GM23248 (cell line): Measurements from ENCODE around the gene PRPSAP2. TPM values are rescaled to one million over a fixed set of nuclear protein-coding genes. Genes with fewer than 3 reads are reported as not detected.
A peak's percentile ranks its signal among the peaks of the same experiment; 100 is the strongest.
"Not testable (repeated sequence)": the region's sequence is repeated elsewhere in the genome, so short reads cannot be mapped to it uniquely, and the experiment has no call there.

Experiments
- DNase-seq: peaks from one replicate; pipeline ENCODE4 v3.0.0-alpha.2; 2015
- H2AFZ ChIP-seq: fragments of 200-600 bp; sonication (generic); 2 replicates; pipeline ENCODE4 v1.6.1; 2016; ENCODE audit warnings: antibody characterized with exemption
- H3F3A ChIP-seq: fragments of 200-600 bp; sonication (generic); 2 replicates; pipeline ENCODE4 v1.6.1; 2016; ENCODE audit warnings: mild to moderate bottlenecking, antibody characterized with exemption, mixed run types; ENCODE audit not compliant: insufficient read depth
- H3K27ac ChIP-seq: fragments of 200-600 bp; sonication (generic); 2 replicates; pipeline ENCODE4 v1.5.1; 2016; ENCODE audit warnings: mild to moderate bottlenecking
- H3K27me3 ChIP-seq: fragments of 200-600 bp; sonication (generic); replicated peaks from 2 replicates; pipeline ENCODE4 v1.6.1; 2016; ENCODE audit warnings: mild to moderate bottlenecking; ENCODE audit not compliant: insufficient read depth
- H3K36me3 ChIP-seq: fragments of 200-600 bp; sonication (generic); 2 replicates; pipeline ENCODE4 v1.6.1; 2016; ENCODE audit warnings: low read depth, mild to moderate bottlenecking
- H3K4me1 ChIP-seq: fragments of 200-600 bp; sonication (generic); 2 replicates; pipeline ENCODE4 v1.6.1; 2016; ENCODE audit warnings: mild to moderate bottlenecking; ENCODE audit not compliant: insufficient read depth
- H3K4me2 ChIP-seq: fragments of 200-600 bp; sonication (generic); one replicate; pipeline ENCODE4 v1.6.1; 2016; ENCODE audit warnings: mild to moderate bottlenecking; ENCODE audit not compliant: unreplicated experiment
- H3K4me3 ChIP-seq: fragments of 200-600 bp; sonication (generic); 2 replicates; pipeline ENCODE4 v1.5.1; 2016; ENCODE audit warnings: mild to moderate bottlenecking
- H3K79me2 ChIP-seq: fragments of 200-600 bp; sonication (generic); 2 replicates; pipeline ENCODE4 v1.6.1; 2016; ENCODE audit warnings: mild to moderate bottlenecking; ENCODE audit not compliant: insufficient read depth
- H3K9ac ChIP-seq: fragments of 200-600 bp; sonication (generic); 2 replicates; pipeline ENCODE4 v1.6.1; 2016; ENCODE audit warnings: mild to moderate bottlenecking
- H3K9me2 ChIP-seq: fragments of 200-600 bp; sonication (generic); 2 replicates; pipeline ENCODE4 v1.6.1; 2016; ENCODE audit warnings: mixed run types, mild to moderate bottlenecking, moderate library complexity; ENCODE audit not compliant: insufficient read depth
- H3K9me3 ChIP-seq: fragments of 200-600 bp; sonication (generic); one replicate; pipeline ENCODE4 v1.6.1; 2017; ENCODE audit warnings: low read depth
- H4K20me1 ChIP-seq: fragments of 200-600 bp; sonication (generic); 2 replicates; pipeline ENCODE4 v1.6.0; 2016; ENCODE audit not compliant: insufficient read depth
- EZH2 ChIP-seq: fragments of 200-600 bp; sonication (generic); IDR thresholded peaks from 2 replicates; pipeline ENCODE4 v1.6.1; 2018; ENCODE audit warnings: antibody characterized with exemption, mild to moderate bottlenecking; ENCODE audit not compliant: insufficient read depth, poor library complexity, severe bottlenecking
- EZH2phosphoT487 ChIP-seq: fragments of 200-600 bp; sonication (generic); IDR thresholded peaks from 2 replicates; pipeline ENCODE4 v1.6.1; 2018; ENCODE audit warnings: antibody characterized with exemption, moderate library complexity, mild to moderate bottlenecking, low read depth; ENCODE audit not compliant: insufficient read depth
- WGBS, 2 experiments: methylation state at CpG; one replicate each; pipeline ENCODE4 v1.1.6; 2015 to 2017; ENCODE audit warnings: low lambda C conversion rate in 2 of 2, low coverage in 1 of 2; ENCODE audit errors: missing lambda C conversion rate in 2 of 2; 5-methylcytosine and 5-hydroxymethylcytosine counted together
- in situ Hi-C: fragments of 300-500 bp; cut with MboI; formaldehyde crosslinking; loops from 2 replicates; pipeline ENCODE4 v1.15.0; 2020
- polyA plus RNA-seq: library from polyadenylated mRNA; unstranded; fragments of >200 nt; fragmentation: Nextera tagmentation; extraction: Ambion mirVana; gene quantifications from 2 replicates; pipeline ENCODE4 v1.2.1, GENCODE V29; 2016
- total RNA-seq: library from RNA; depleted of rRNA; stranded (reverse); fragments of >200 nt; shearing (Covaris generic); gene quantifications from 2 replicates; pipeline ENCODE4 v1.2.3, GENCODE V29; 2014

PRPSAP2 gene
- total and polyA plus RNA-seq, 2 experiments from 2014 or later, result 19.4 to 23.5 TPM

- peaks cover 21% of the 10 kb centered on the region for H3K4me1 ChIP-seq
- no peak overlapping the region for H2AFZ ChIP-seq
- no peak overlapping the region for H3K4me3 ChIP-seq
- no peaks in the 10 kb centered on the region for H3K36me3 ChIP-seq
- no peaks in the 10 kb centered on the region for H3K9me2 ChIP-seq
- no peaks in the 10 kb centered on the region; the same call in 1 of the 2 replicates for H4K20me1 ChIP-seq
- no peaks in the 10 kb centered on the region for H3K27me3 ChIP-seq
- WGBS, 2 experiments, result 26 to 30% methylated on average over 6 of the region's 6 CpGs
- H3K79me2 ChIP-seq, result no peaks in the 10 kb centered on the region
- peak; percentile 56 for DNase-seq
- no peak overlapping the region for H3K9ac ChIP-seq
- H3K9me3 ChIP-seq, result no peaks in the 10 kb centered on the region
- in situ Hi-C loops, result no loop called here
- TF ChIP-seq EZH2phosphoT487, result no peak
- no peak for TF ChIP-seq EZH2
- peak overlapping the region; percentile 37 for H3K4me2 ChIP-seq
- no peak overlapping the region for H3K27ac ChIP-seq
- peaks cover 14% of the 10 kb centered on the region for H3F3A ChIP-seq
These were observed 63.0 kb downstream of the PRPSAP2 start for GRCh38 chr17:18920911-18921441.

GRCh38 chr17:18921485-18921884, 63.6 kb downstream of the PRPSAP2 start:
- in situ Hi-C loops, result no loop called here
- Histone ChIP-seq H3K4me3 (no peak overlapping the region), H3K9me3 (no peaks in the 10 kb centered on the region), H3K9ac (no peak overlapping the region), H3K4me1 (peaks cover 21% of the 10 kb centered on the region), H3K4me2 (peak overlapping the region; percentile 37), H3K9me2 (no peaks in the 10 kb centered on the region), H2AFZ (no peak overlapping the region), H3K36me3 (no peaks in the 10 kb centered on the region), H3K27ac (no peak overlapping the region), H4K20me1 (no peaks in the 10 kb centered on the region; the same call in 1 of the 2 replicates), H3K27me3 (no peaks in the 10 kb centered on the region), H3K79me2 (no peaks in the 10 kb centered on the region), H3F3A (peaks cover 12% of the 10 kb centered on the region)
- TF ChIP-seq EZH2 (no peak), EZH2phosphoT487 (no peak)
- 54 to 55% methylated on average over 2 of the region's 2 CpGs for WGBS, 2 experiments
- DNase-seq, result no peak

DNA sequence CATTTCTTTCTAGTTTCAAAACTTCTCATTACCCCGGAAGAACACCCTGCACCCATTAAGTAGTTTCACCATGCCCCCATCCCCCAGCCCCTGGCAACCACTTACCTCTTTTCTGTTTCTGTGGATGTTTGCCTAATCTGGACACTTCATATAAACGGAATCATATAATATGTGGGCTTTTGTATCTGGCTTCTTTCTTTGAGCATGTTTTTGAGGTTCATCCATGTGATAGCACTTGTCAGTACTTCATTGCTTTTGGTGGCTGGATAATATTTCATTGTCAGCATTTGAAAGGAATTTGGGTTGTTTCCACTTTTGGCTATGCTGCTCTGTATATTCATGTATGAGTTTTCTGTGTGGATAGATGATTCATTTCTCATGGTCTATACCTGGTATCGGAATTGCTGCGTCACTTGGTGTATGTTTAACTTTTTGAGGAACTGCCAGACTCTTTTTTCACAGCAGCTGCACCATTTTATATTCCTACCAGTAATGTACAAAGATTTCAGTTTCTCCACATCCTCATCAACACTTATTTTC, 64.1 kb downstream of the PRPSAP2 start:
- no peak for TF ChIP-seq EZH2phosphoT487
- no peak for TF ChIP-seq EZH2
- no peak overlapping the region for H3K27ac ChIP-seq
- H2AFZ ChIP-seq, result no peak overlapping the region
- no peak for DNase-seq
- no peaks in the 10 kb centered on the region for H3K9me3 ChIP-seq
- 93 to 96% methylated on average over 4 of the region's 4 CpGs for WGBS, 2 experiments
- in situ Hi-C loops, result no loop called here
- H3F3A ChIP-seq, result peaks cover 7% of the 10 kb centered on the region
- no peaks in the 10 kb centered on the region for H3K9me2 ChIP-seq
- no peaks in the 10 kb centered on the region for H3K79me2 ChIP-seq
- no peak overlapping the region for H3K4me2 ChIP-seq
- no peak overlapping the region for H3K4me3 ChIP-seq
- no peaks in the 10 kb centered on the region for H3K36me3 ChIP-seq
- H4K20me1 ChIP-seq, result no peaks in the 10 kb centered on the region; the same call in 1 of the 2 replicates
- H3K27me3 ChIP-seq, result no peaks in the 10 kb centered on the region
- H3K4me1 ChIP-seq, result peaks cover 19% of the 10 kb centered on the region
- H3K9ac ChIP-seq, result no peak overlapping the region

- H4K20me1 ChIP-seq, H3K9me2 ChIP-seq, H3K4me3 ChIP-seq, H3K79me2 ChIP-seq, H3K36me3 ChIP-seq, DNase-seq, H3K27ac ChIP-seq, H3K27me3 ChIP-seq, H3K4me2 ChIP-seq, H3K9me3 ChIP-seq, H2AFZ ChIP-seq, H3K9ac ChIP-seq, H3F3A ChIP-seq, in situ Hi-C loops: not testable (repeated sequence)
- WGBS, 2 experiments, result 96 to 97% methylated on average over 7 of the region's 7 CpGs
- H3K4me1 ChIP-seq, result peaks cover 18% of the 10 kb centered on the region
These were observed 64.7 kb downstream of the PRPSAP2 start for GRCh38 chr17:18922596-18922995.
